Peyer's patch (tissue), 4 donors: ENCODE measurements around the gene TMEM266. TPM values are rescaled to one million over a fixed set of nuclear protein-coding genes. Genes with fewer than 3 reads are reported as not detected.

Experiments
- DNase-seq, 3 donors: peaks; one replicate each; pipeline ENCODE4 v3.0.0-alpha.2; 2017 to 2019
- H3K27ac ChIP-seq, 4 donors: fragments of 200-600 bp; sonication (generic); one replicate each; pipeline ENCODE4 v1.5.1; 2016 to 2019
- H3K27me3 ChIP-seq, 2 donors: fragments of 200-600 bp; sonication (generic); one replicate each; pipeline ENCODE4 v1.5.1; 2019
- H3K36me3 ChIP-seq, 3 donors: fragments of 200-600 bp; sonication (generic); one replicate each; pipeline ENCODE4 v1.5.1; 2016 to 2019
- H3K4me1 ChIP-seq, 4 donors: fragments of 200-600 bp; sonication (generic); one replicate each; pipeline ENCODE4 v1.5.1; 2016 to 2019
- H3K4me3 ChIP-seq, 4 donors: fragments of 200-600 bp; sonication (generic); 1 replicate in 3 of 4; 2 replicates in 1 of 4; pipeline ENCODE4 v1.5.1; 2016 to 2019; ENCODE audit warnings: mild to moderate bottlenecking in 1 of 4
- H3K9me3 ChIP-seq, 4 donors: fragments of 200-600 bp; sonication (generic); one replicate each; pipeline ENCODE4 v1.5.1; 2016 to 2019; ENCODE audit warnings: mild to moderate bottlenecking in 1 of 4
- CTCF ChIP-seq, 6 experiments: fragments of 450-650 bp in 4 of 6; fragments of 200-600 bp in 2 of 6; sonication (generic) in 1 of 6; IDR thresholded peaks; one replicate each; pipeline ENCODE4 v1.5.1; 2017 to 2019; ENCODE audit warnings: antibody characterized with exemption in 6 of 6, mild to moderate bottlenecking in 3 of 6, moderate library complexity in 1 of 6
- POLR2A ChIP-seq, 2 donors: fragments of 450-650 bp; IDR thresholded peaks; one replicate each; pipeline ENCODE4 v1.5.1; 2017; ENCODE audit warnings: antibody characterized with exemption in 2 of 2, mild to moderate bottlenecking in 2 of 2, moderate library complexity in 2 of 2
- total RNA-seq, 4 donors: library from RNA; depleted of rRNA; stranded (reverse); fragments of >200 nt; gene quantifications; one replicate each; pipeline ENCODE4 v1.1.0, GENCODE V29; 2016

TMEM266 gene
- total RNA-seq, 4 donors from 2014 or later: not detected

- Histone ChIP-seq H3K36me3 (no peaks in the 10 kb centered on the region), H3K4me3 (no peak overlapping the region), H3K9me3 (no peaks in the 10 kb centered on the region), H3K27me3 (no peaks in the 10 kb centered on the region), H3K4me1 (no peaks in the 10 kb centered on the region), H3K27ac (no peak overlapping the region)
- no peak for TF ChIP-seq CTCF (IDR thresholded peaks at IDR 0.05)
- no peak for DNase-seq
Observed at GRCh38 chr15:76176487-76177085, 116.8 kb downstream of the TMEM266 start.

- Histone ChIP-seq H3K27ac (no peak overlapping the region), H3K27me3 (no peaks in the 10 kb centered on the region), H3K4me1 (no peaks in the 10 kb centered on the region), H3K9me3 (no peaks in the 10 kb centered on the region), H3K4me3 (no peak overlapping the region), H3K36me3 (no peaks in the 10 kb centered on the region)
- TF ChIP-seq CTCF (IDR thresholded peaks at IDR 0.05): no peak
- no peak for TF ChIP-seq POLR2A (IDR thresholded peaks at IDR 0.05)
- DNase-seq: no peak
Observed at GRCh38 chr15:76177491-76178040, 117.8 kb downstream of the TMEM266 start.

DNA sequence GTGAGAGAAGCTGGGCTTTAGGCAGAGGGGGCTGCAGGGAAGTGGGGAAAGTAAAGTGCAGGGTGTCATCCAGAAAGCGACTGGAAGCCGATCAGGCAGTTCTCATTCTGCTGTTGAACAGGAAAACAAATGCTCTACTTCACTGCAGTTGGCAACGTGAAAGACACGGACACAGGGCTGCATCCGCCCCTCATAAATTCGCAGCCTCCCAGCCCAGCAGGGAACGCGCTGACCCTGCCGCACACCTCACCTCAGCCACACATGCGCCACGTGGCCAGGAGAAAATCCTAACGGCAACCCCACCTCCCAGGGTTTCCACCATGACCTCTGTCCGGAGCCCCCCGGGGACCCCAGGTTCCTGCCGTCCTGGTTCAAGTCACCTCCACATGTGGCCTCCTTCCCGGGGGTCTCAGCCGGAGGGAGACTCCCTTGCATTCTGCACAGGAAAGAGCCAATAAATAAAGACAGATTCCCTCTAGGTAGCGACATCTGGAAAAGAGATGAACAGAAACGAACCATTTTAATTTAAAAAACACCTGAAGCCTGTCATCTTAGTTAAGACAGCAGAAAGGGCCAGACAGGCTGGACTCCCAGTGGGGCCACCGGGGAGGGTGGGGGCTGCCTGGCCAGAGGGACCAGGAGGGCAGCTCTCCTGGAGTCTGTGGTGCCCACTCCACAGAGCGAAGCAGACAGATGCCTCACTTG, 118.7 kb downstream of the TMEM266 start:
- Histone ChIP-seq H3K4me1 (no peaks in the 10 kb centered on the region), H3K27me3 (no peaks in the 10 kb centered on the region), H3K27ac (no peak overlapping the region), H3K9me3 (no peaks in the 10 kb centered on the region), H3K4me3 (no peak overlapping the region), H3K36me3 (no peaks in the 10 kb centered on the region)
- TF ChIP-seq POLR2A (IDR thresholded peaks at IDR 0.05): no peak
- no peak for TF ChIP-seq CTCF (IDR thresholded peaks at IDR 0.05)
- no peak for DNase-seq

GRCh38 chr15:76179023-76179422, 119.2 kb downstream of the TMEM266 start:
- no peak for DNase-seq
- no peak for TF ChIP-seq POLR2A (IDR thresholded peaks at IDR 0.05)
- no peak for TF ChIP-seq CTCF (IDR thresholded peaks at IDR 0.05)
- no peaks in the 10 kb centered on the region for H3K9me3 ChIP-seq
- no peak overlapping the region for H3K27ac ChIP-seq
- no peaks in the 10 kb centered on the region for H3K27me3 ChIP-seq
- H3K4me1 ChIP-seq: no peaks in the 10 kb centered on the region
- no peaks in the 10 kb centered on the region for H3K36me3 ChIP-seq
- H3K4me3 ChIP-seq: no peak overlapping the region

DNA sequence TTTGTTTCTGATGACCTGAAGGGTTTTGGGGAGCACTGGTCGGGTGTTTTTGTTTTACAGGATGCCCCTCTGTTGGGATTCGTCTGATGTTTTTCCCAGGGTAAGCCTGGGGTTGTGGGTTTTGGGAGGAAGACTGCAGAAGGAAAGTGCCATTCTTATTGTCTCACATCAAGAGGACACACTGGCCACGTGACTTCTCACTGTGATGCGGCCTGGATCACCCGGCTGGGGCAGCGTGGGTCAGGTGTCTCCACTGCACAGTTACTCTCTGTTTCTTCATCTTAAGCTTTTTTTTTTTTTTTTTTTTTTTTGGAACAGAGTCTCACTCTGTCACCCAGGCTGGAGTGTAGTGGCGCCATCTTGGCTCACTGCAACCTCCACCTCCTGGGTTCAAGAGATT, 120.5 kb downstream of the TMEM266 start:
- Histone ChIP-seq H3K4me3 (no peak overlapping the region), H3K27me3 (no peaks in the 10 kb centered on the region), H3K4me1 (no peaks in the 10 kb centered on the region), H3K36me3 (no peaks in the 10 kb centered on the region), H3K9me3 (no peaks in the 10 kb centered on the region), H3K27ac (no peak overlapping the region)
- TF ChIP-seq POLR2A (IDR thresholded peaks at IDR 0.05) (no peak), CTCF (IDR thresholded peaks at IDR 0.05) (no peak)
- DNase-seq: no peak
